Stomach (tissue), 19 donors: Measurements from ENCODE around the gene ST7L. TPM values are rescaled to one million over a fixed set of nuclear protein-coding genes. Genes with fewer than 3 reads are reported as not detected.

Experiments used
- DNase-seq, 2 donors: peaks; one replicate each; pipeline versions ENCODE4 v3.0.0 to v3.0.0-alpha.2; 2013 to 2019
- H3K27ac ChIP-seq, 5 donors: fragments of 200-600 bp in 4 of 5; sonication (generic) in 4 of 5; one replicate each; pipeline ENCODE4 v1.5.1; 2013 to 2019; ENCODE audit warnings: mild to moderate bottlenecking in 1 of 5, moderate library complexity in 1 of 5
- H3K27me3 ChIP-seq, 3 donors: fragments of 200-600 bp; sonication (generic); one replicate each; pipeline ENCODE4 v1.5.1; 2017 to 2019; ENCODE audit warnings: mixed run types in 1 of 3
- H3K36me3 ChIP-seq, 4 donors: fragments of 200-600 bp; sonication (generic); 1 replicate in 3 of 4; 2 replicates in 1 of 4; pipeline ENCODE4 v1.5.1; 2016 to 2019
- H3K4me1 ChIP-seq, 4 donors: fragments of 200-600 bp; sonication (generic); one replicate each; pipeline ENCODE4 v1.5.1; 2016 to 2019
- H3K4me3 ChIP-seq, 4 donors: fragments of 200-600 bp; sonication (generic) in 3 of 4; one replicate each; pipeline ENCODE4 v1.5.1; 2016 to 2019; ENCODE audit warnings: mild to moderate bottlenecking in 1 of 4
- H3K9me3 ChIP-seq, 4 donors: fragments of 200-600 bp; sonication (generic); one replicate each; pipeline ENCODE4 v1.5.1; 2016 to 2019
- EP300 ChIP-seq: sonication (generic); formaldehyde crosslinking; IDR thresholded peaks from one replicate; pipeline ENCODE4 v1.6.1; 2017; ENCODE audit warnings: antibody characterized with exemption
- POLR2A ChIP-seq, 4 donors: fragments of 450-650 bp; IDR thresholded peaks; one replicate each; pipeline ENCODE4 v1.6.1; 2016; ENCODE audit warnings: antibody characterized with exemption in 4 of 4, control low read depth in 2 of 4, mild to moderate bottlenecking in 1 of 4, moderate library complexity in 1 of 4
- POLR2AphosphoS5 ChIP-seq, 3 donors: sonication (generic); formaldehyde crosslinking; IDR thresholded peaks; one replicate each; pipeline ENCODE4 v1.6.1; 2016; ENCODE audit warnings: antibody characterized with exemption in 3 of 3
- WGBS, 5 donors: extraction: QIAGEN DNeasy Blood & Tissue Kit in 3 of 5; methylation state at CpG; one replicate each; pipeline versions ENCODE4 v1.1.5 to v1.1.7; 2013 to 2018; 5-methylcytosine and 5-hydroxymethylcytosine counted together
- intact Hi-C: fragments of 100-400 bp; cut with DNase I; formaldehyde crosslinking; loops from one replicate; pipeline ENCODE4 v1.15.1; 2023; ENCODE audit warnings: low total_unique reads
- long read RNA-seq, 10 donors: transcript quantifications; one replicate each; lab custom pipeline, GENCODE V29; 2026
- polyA plus RNA-seq, 3 donors: library from polyadenylated mRNA; stranded (reverse); fragments of 200-250 nt; gene quantifications; one replicate each; pipeline ENCODE4 v1.2.3, GENCODE V29; 2013
- total RNA-seq, 5 donors: library from RNA; depleted of rRNA; stranded (reverse); fragments of >200 nt; gene quantifications; one replicate each; pipeline versions ENCODE4 v1.1.0 to v1.2.3, GENCODE V29; 2014 to 2016
- TF ChIP-seq, protein P1 (sequence below), 7 experiments: fragments of 450-650 bp in 4 of 7; fragments of 200-600 bp in 3 of 7; sonication (generic) in 3 of 7; IDR thresholded peaks; one replicate each; pipeline ENCODE4 v1.5.1; 2016 to 2019; ENCODE audit warnings: antibody characterized with exemption in 7 of 7, control low read depth in 2 of 7, mild to moderate bottlenecking in 1 of 7
- donor health status: healthy with polysubstance abuse.
- donor health status: Bipolar disorder and iron deficiency.
- donor health status: healthy.

Gene ST7L, protein sequence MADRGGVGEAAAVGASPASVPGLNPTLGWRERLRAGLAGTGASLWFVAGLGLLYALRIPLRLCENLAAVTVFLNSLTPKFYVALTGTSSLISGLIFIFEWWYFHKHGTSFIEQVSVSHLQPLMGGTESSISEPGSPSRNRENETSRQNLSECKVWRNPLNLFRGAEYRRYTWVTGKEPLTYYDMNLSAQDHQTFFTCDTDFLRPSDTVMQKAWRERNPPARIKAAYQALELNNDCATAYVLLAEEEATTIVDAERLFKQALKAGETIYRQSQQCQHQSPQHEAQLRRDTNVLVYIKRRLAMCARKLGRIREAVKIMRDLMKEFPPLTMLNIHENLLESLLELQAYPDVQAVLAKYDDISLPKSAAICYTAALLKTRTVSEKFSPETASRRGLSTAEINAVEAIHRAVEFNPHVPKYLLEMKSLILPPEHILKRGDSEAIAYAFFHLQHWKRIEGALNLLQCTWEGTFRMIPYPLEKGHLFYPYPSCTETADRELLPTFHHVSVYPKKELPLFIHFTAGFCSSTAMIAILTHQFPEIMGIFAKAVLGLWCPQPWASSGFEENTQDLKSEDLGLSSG
- total RNA-seq (10 to 100 TPM in 3 of 5 donors, 1 to 10 TPM in 2; 3.5 to 85.7 (median 24.6) TPM), polyA plus RNA-seq (10 to 100 TPM in 1 of 3 donors, 1 to 10 TPM in 2; 7.3 to 15.0 (median 7.6) TPM)
- long read RNA-seq, donor 1 = 0 reads
- long read RNA-seq, donor 2, partial matches to known transcripts = 0 of 3 reads
- long read RNA-seq, donor 2, other reads (novel, unspliced or antisense) = 0 of 3 reads
- long read RNA-seq, donor 3, full-length matches to known transcripts = 2 of 2 reads
- long read RNA-seq, donor 3, partial matches to known transcripts = 0 of 2 reads
- long read RNA-seq, donor 3, other reads (novel, unspliced or antisense) = 0 of 2 reads
- long read RNA-seq, donor 4 = 0 reads
- long read RNA-seq, donor 5 = 0 reads
- long read RNA-seq, donor 6 = 0 reads
- long read RNA-seq, donor 7, partial matches to known transcripts = 167 of 200 reads
- long read RNA-seq, donor 7, other reads (novel, unspliced or antisense) = 32 of 200 reads
- long read RNA-seq, donor 8, partial matches to known transcripts = 5 of 26 reads
- long read RNA-seq, donor 8, other reads (novel, unspliced or antisense) = 20 of 26 reads
- long read RNA-seq, donor 9, partial matches to known transcripts = 6 of 7 reads
- long read RNA-seq, donor 9, other reads (novel, unspliced or antisense) = 0 of 7 reads
- long read RNA-seq, donor 10, partial matches to known transcripts = 0 of 1 reads
- long read RNA-seq, donor 10, other reads (novel, unspliced or antisense) = 0 of 1 reads

DNA sequence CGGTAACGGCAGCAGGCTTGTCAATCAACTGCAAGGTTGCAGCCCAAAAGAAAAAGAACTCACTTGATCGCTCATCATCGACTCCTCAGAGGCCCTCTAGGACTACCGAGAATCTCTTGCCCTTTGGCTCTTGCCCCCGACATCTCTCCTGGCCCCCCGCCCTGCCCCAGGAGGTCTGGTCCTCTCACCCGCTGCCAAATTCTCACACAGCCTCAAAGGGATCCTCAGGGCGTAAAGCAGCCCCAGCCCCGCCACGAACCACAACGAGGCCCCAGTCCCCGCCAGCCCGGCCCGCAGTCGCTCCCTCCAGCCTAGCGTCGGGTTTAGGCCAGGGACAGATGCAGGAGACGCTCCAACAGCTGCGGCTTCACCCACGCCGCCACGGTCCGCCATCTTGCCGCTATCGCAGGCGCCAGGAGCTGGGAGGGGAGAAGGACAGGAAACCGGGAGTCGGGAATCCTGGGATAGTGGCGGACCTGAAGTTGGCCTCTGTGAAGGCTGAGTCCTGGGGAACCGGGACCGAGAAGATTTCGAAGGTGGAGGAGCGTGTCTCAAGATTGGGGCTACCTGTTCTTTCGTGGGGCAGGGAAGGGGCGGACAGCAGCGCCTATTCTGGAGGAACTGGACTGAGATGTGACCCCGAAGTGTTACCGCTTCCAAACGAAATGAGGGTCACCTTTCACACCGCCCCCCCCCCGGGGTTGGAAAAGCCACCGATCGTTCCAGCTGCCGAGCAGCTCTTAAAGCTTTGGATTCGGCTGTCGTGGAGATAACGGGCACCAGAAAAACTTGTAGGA, at the start of gene ST7L:
Gene ST7L, minus strand, starts transcription at position 421 of the 797 bp plus-strand sequence. Its CDS starts 28 bp downstream, at position 393.
- Histone ChIP-seq H3K27me3 (no peaks in the 10 kb centered on the region), H3K4me1 (peaks cover 33 to 57% (median 49%) of the 10 kb centered on the region in 4 donors), H3K27ac (peak within 1 kb of the TSS; percentile 90 to 100 (median 97)), H3K9me3 (no peaks in the 10 kb centered on the region), H3K36me3 (peaks cover 0 to 26% (median 24%) of the 10 kb centered on the region in 4 donors), H3K4me3 (peak within 1 kb of the TSS; percentile 83 to 91 (median 86))
- intact Hi-C loops = no loop called here
- peak; percentile 73 to 92 for DNase-seq
- TF ChIP-seq POLR2A (IDR thresholded peaks at IDR 0.05) (peak in 1 of 4 donors; percentile 15), POLR2AphosphoS5 (IDR thresholded peaks at IDR 0.05) (peak in 2 of 3 donors; percentile 14 to 40), EP300 (no peak)
- TF ChIP-seq, protein P1, sequence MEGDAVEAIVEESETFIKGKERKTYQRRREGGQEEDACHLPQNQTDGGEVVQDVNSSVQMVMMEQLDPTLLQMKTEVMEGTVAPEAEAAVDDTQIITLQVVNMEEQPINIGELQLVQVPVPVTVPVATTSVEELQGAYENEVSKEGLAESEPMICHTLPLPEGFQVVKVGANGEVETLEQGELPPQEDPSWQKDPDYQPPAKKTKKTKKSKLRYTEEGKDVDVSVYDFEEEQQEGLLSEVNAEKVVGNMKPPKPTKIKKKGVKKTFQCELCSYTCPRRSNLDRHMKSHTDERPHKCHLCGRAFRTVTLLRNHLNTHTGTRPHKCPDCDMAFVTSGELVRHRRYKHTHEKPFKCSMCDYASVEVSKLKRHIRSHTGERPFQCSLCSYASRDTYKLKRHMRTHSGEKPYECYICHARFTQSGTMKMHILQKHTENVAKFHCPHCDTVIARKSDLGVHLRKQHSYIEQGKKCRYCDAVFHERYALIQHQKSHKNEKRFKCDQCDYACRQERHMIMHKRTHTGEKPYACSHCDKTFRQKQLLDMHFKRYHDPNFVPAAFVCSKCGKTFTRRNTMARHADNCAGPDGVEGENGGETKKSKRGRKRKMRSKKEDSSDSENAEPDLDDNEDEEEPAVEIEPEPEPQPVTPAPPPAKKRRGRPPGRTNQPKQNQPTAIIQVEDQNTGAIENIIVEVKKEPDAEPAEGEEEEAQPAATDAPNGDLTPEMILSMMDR (IDR thresholded peaks at IDR 0.05) = no peak
- 0% methylated on average over 35 to 48 of the region's 48 CpGs for WGBS, 5 donors

DNA sequence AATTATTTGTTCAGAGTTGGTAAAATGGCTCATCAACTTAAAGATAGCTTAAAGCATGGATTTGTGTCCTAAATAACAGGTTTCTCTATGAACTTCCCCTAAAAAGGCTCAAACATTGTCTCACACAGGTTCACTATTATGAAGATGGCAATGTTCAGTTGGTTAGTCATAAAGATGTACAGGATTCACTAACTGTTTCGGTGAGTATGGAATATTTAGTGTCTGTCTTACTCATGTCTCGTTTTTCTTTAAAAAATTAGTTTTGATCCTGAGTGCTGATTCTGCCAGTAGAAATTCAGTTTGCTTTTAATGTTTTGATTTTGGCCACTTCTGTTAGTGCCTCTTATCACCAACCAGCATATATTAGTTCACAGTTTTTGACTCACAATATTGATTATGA, 48.0 kb upstream of the ST7L start:
- WGBS, 5 donors = 77 to 96% (median 84%) methylated on average over 2 of the region's 2 CpGs
- no peak for DNase-seq
- Histone ChIP-seq H3K9me3 (no peaks in the 10 kb centered on the region), H3K4me3 (no peak overlapping the region), H3K36me3 (peaks cover 65 to 99% (median 98%) of the 10 kb centered on the region in 4 donors), H3K27ac (no peak overlapping the region), H3K4me1 (no peaks in the 10 kb centered on the region), H3K27me3 (no peaks in the 10 kb centered on the region)
- intact Hi-C loops = no loop called here
- TF ChIP-seq POLR2AphosphoS5 (IDR thresholded peaks at IDR 0.05) (no peak), POLR2A (IDR thresholded peaks at IDR 0.05) (no peak), EP300 (no peak)
- TF ChIP-seq, protein P1 (IDR thresholded peaks at IDR 0.05) = no peak

DNA sequence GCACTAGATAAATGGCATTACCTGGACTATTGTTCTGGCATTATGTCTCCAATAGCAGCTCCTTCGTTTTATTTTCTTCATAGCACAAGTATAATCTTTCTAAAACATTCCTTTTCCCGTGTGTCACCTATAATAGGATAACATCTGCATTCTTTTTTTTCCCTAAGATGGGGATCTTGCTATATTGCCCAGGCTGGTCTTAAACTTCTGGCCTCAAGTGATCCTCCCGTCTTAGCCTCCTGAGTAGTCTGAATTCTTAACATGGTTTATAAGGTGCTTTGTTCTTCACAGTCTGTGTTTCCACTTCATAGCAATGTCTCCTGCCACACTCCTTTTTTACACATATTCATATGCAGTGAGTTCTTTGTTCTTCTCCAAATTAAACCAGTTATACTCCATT, 46.9 kb upstream of the ST7L start:
- Histone ChIP-seq H3K36me3 (peaks cover 66 to 99% (median 98%) of the 10 kb centered on the region in 4 donors), H3K27ac (no peak overlapping the region), H3K9me3 (no peaks in the 10 kb centered on the region), H3K27me3 (no peaks in the 10 kb centered on the region), H3K4me1 (no peaks in the 10 kb centered on the region), H3K4me3 (no peak overlapping the region)
- WGBS, 5 donors = 78 to 93% (median 90%) methylated on average over 3 of the region's 3 CpGs
- no peak for DNase-seq
- TF ChIP-seq, protein P1 (IDR thresholded peaks at IDR 0.05) = no peak
- TF ChIP-seq EP300 = no peak
- no peak for TF ChIP-seq POLR2A (IDR thresholded peaks at IDR 0.05)
- intact Hi-C loops = no loop called here
